ENCODE data around the gene DRD4. TPM values are rescaled to one million over a fixed set of nuclear protein-coding genes. Genes with fewer than 3 reads are reported as not detected.

DRD4 gene
- total and polyA plus RNA-seq, 2 experiments from 2014 or later, result 1.1 TPM; not detected in 1

- Histone ChIP-seq H3K79me2 (peaks cover 27% of the 10 kb centered on the region), H3K36me3 (replicated peaks; ENCODE audit: insufficient read depth, low read depth) (no peaks in the 10 kb centered on the region), H3K4me2 (no peak overlapping the region), H3K27ac (no peak overlapping the region), H3K4me1 (ENCODE audit: insufficient read depth) (no peaks in the 10 kb centered on the region), H3K9me2 (replicated peaks; ENCODE audit: insufficient read depth) (no peaks in the 10 kb centered on the region), H2AFZ (no peak overlapping the region), H3K4me3 (no peak overlapping the region), H4K20me1 (ENCODE audit: insufficient read depth, poor library complexity, severe bottlenecking) (peaks cover 6% of the 10 kb centered on the region), H3K9me3 (ENCODE audit: low read depth) (no peaks in the 10 kb centered on the region), H3K27me3 (no peaks in the 10 kb centered on the region)
- no peak for DNase-seq (ENCODE audit: low spot score)
- no peak for TF ChIP-seq EZH2 (IDR thresholded peaks at IDR 0.05; ENCODE audit: borderline replicate concordance)
- TF ChIP-seq EZH2phosphoT487 (IDR thresholded peaks at IDR 0.05; ENCODE audit: low read depth, severe bottlenecking, unreplicated experiment), result no peak
- WGBS (ENCODE audit: low lambda C conversion rate, missing lambda C conversion rate), result 97% methylated on average over 23 of the region's 29 CpGs
Measured at GRCh38 chr11:597166-597725, 39.8 kb upstream of the DRD4 start.

- H3K4me3 ChIP-seq, result no peak overlapping the region
- H3K27ac ChIP-seq, result no peak overlapping the region
- H3K9me3 ChIP-seq (ENCODE audit: low read depth), result no peaks in the 10 kb centered on the region
- H2AFZ ChIP-seq, result no peak overlapping the region
- peaks cover 27% of the 10 kb centered on the region for H3K79me2 ChIP-seq
- DNase-seq (ENCODE audit: low spot score), result no peak
- no peaks in the 10 kb centered on the region for H3K9me2 ChIP-seq (replicated peaks; ENCODE audit: insufficient read depth)
- H3K36me3 ChIP-seq (replicated peaks; ENCODE audit: insufficient read depth, low read depth), result no peaks in the 10 kb centered on the region
- TF ChIP-seq EZH2phosphoT487 (IDR thresholded peaks at IDR 0.05; ENCODE audit: low read depth, severe bottlenecking, unreplicated experiment), result no peak
- no peak for TF ChIP-seq CTCF (IDR thresholded peaks at IDR 0.05; ENCODE audit: poor library complexity)
- TF ChIP-seq EZH2 (IDR thresholded peaks at IDR 0.05; ENCODE audit: borderline replicate concordance), result no peak
- no peaks in the 10 kb centered on the region for H3K27me3 ChIP-seq
- H3K4me1 ChIP-seq (ENCODE audit: insufficient read depth), result no peaks in the 10 kb centered on the region
- peaks cover 6% of the 10 kb centered on the region for H4K20me1 ChIP-seq (ENCODE audit: insufficient read depth, poor library complexity, severe bottlenecking)
- no peak overlapping the region for H3K4me2 ChIP-seq
- 94% methylated on average over 27 of the region's 30 CpGs for WGBS (ENCODE audit: low lambda C conversion rate, missing lambda C conversion rate)
Measured at GRCh38 chr11:598005-598680, 38.9 kb upstream of the DRD4 start.

GRCh38 chr11:601573-602245 lies 35.4 kb upstream of the DRD4 start:
- H3K9me3 ChIP-seq (ENCODE audit: low read depth), result no peaks in the 10 kb centered on the region
- no peak overlapping the region for H2AFZ ChIP-seq
- H3K4me3 ChIP-seq, result no peak overlapping the region
- H3K36me3 ChIP-seq (replicated peaks; ENCODE audit: insufficient read depth, low read depth), result no peaks in the 10 kb centered on the region
- 96% methylated on average over 23 of the region's 23 CpGs for WGBS (ENCODE audit: low lambda C conversion rate, missing lambda C conversion rate)
- H4K20me1 ChIP-seq (ENCODE audit: insufficient read depth, poor library complexity, severe bottlenecking), result peaks cover 4% of the 10 kb centered on the region
- H3K9me2 ChIP-seq (replicated peaks; ENCODE audit: insufficient read depth), result no peaks in the 10 kb centered on the region
- no peaks in the 10 kb centered on the region for H3K27me3 ChIP-seq
- TF ChIP-seq CTCF (IDR thresholded peaks at IDR 0.05; ENCODE audit: poor library complexity) (no peak), EZH2 (IDR thresholded peaks at IDR 0.05; ENCODE audit: borderline replicate concordance) (no peak), EZH2phosphoT487 (IDR thresholded peaks at IDR 0.05; ENCODE audit: low read depth, severe bottlenecking, unreplicated experiment) (no peak)
- no peak overlapping the region for H3K27ac ChIP-seq
- H3K79me2 ChIP-seq, result peaks cover 4% of the 10 kb centered on the region
- no peak overlapping the region for H3K4me2 ChIP-seq
- no peaks in the 10 kb centered on the region for H3K4me1 ChIP-seq (ENCODE audit: insufficient read depth)
- DNase-seq (ENCODE audit: low spot score), result no peak

GRCh38 chr11:603154-603553 lies 33.9 kb upstream of the DRD4 start:
- Histone ChIP-seq H3K4me2 (no peak overlapping the region), H3K9me3 (ENCODE audit: low read depth) (no peaks in the 10 kb centered on the region), H4K20me1 (ENCODE audit: insufficient read depth, poor library complexity, severe bottlenecking) (peaks cover 4% of the 10 kb centered on the region), H3K36me3 (replicated peaks; ENCODE audit: insufficient read depth, low read depth) (no peaks in the 10 kb centered on the region), H3K9me2 (replicated peaks; ENCODE audit: insufficient read depth) (no peaks in the 10 kb centered on the region), H3K4me3 (no peak overlapping the region), H3K27ac (no peak overlapping the region), H2AFZ (no peak overlapping the region), H3K79me2 (peaks cover 4% of the 10 kb centered on the region), H3K4me1 (ENCODE audit: insufficient read depth) (no peaks in the 10 kb centered on the region), H3K27me3 (no peaks in the 10 kb centered on the region)
- no peak for DNase-seq (ENCODE audit: low spot score)
- no peak for TF ChIP-seq CTCF (IDR thresholded peaks at IDR 0.05; ENCODE audit: poor library complexity)
- no peak for TF ChIP-seq EZH2phosphoT487 (IDR thresholded peaks at IDR 0.05; ENCODE audit: low read depth, severe bottlenecking, unreplicated experiment)
- no peak for TF ChIP-seq EZH2 (IDR thresholded peaks at IDR 0.05; ENCODE audit: borderline replicate concordance)
- 93% methylated on average over 13 of the region's 13 CpGs for WGBS (ENCODE audit: low lambda C conversion rate, missing lambda C conversion rate)
